SK-N-SH treated with all-trans-retinoic acid at 6 μM for 48 hours (cell line): ENCODE measurements around the gene TRABD2B.

ENCODE experiments used
- ATAC-seq: fragments of 200-7000 bp; cut with Tn5 transposase; 3 replicates; pipeline ENCODE4 v1.9.1; 2020; ENCODE audit warnings: mild to moderate bottlenecking, moderate library complexity
- ARNTL ChIP-seq: fragments of 450-650 bp; formaldehyde crosslinking; IDR thresholded peaks from 2 replicates; pipeline ENCODE4 v1.5.0; 2020; ENCODE audit warnings: low read depth, mild to moderate bottlenecking, moderate library complexity, borderline replicate concordance
- BACH2 ChIP-seq: fragments of 250-450 bp; sonication (Bioruptor Pico); IDR thresholded peaks from 2 replicates; pipeline ENCODE4 v1.9.0; 2021; ENCODE audit warnings: mild to moderate bottlenecking, borderline replicate concordance
- CSDC2 ChIP-seq: fragments of 250-450 bp; sonication (Bioruptor Pico); IDR thresholded peaks from 2 replicates; pipeline ENCODE4 v1.5.0; 2020; ENCODE audit warnings: mild to moderate bottlenecking, moderate library complexity
- ESRRG ChIP-seq: fragments of 250-450 bp; sonication (Bioruptor Pico); IDR thresholded peaks from 2 replicates; pipeline ENCODE4 v1.6.1; 2021; ENCODE audit warnings: mild to moderate bottlenecking
- GLIS3 ChIP-seq: fragments of 250-450 bp; sonication (Bioruptor Pico); IDR thresholded peaks from 2 replicates; pipeline ENCODE4 v1.5.0; 2020; ENCODE audit warnings: mild to moderate bottlenecking, moderate library complexity
- ISL1 ChIP-seq: fragments of 250-450 bp; sonication (Bioruptor Pico); IDR thresholded peaks from 2 replicates; pipeline ENCODE4 v2.1.2; 2022; ENCODE audit warnings: mild to moderate bottlenecking, moderate library complexity
- OSR1 ChIP-seq: fragments of 250-450 bp; sonication (Bioruptor Pico); IDR thresholded peaks from 2 replicates; pipeline ENCODE4 v1.8.0; 2022; ENCODE audit warnings: moderate library complexity, mild to moderate bottlenecking, inconsistent platforms
- PPARA ChIP-seq: fragments of 250-450 bp; sonication (Bioruptor Pico); IDR thresholded peaks from 2 replicates; pipeline ENCODE4 v1.5.0; 2020; ENCODE audit warnings: mild to moderate bottlenecking, borderline replicate concordance
- RARB ChIP-seq: fragments of 250-450 bp; sonication (Bioruptor Pico); IDR thresholded peaks from 2 replicates; pipeline ENCODE4 v1.8.0; 2021; ENCODE audit warnings: mild to moderate bottlenecking, moderate library complexity
- TCF4 ChIP-seq: fragments of 250-450 bp; sonication (Bioruptor Pico); IDR thresholded peaks from 2 replicates; pipeline ENCODE4 v1.8.0; 2021; ENCODE audit warnings: mild to moderate bottlenecking, moderate library complexity, borderline replicate concordance
- TOX ChIP-seq: fragments of 250-450 bp; sonication (Bioruptor Pico); IDR thresholded peaks from 2 replicates; pipeline ENCODE4 v1.8.0; 2021; ENCODE audit warnings: mild to moderate bottlenecking, moderate library complexity, borderline replicate concordance
- ZC3H10 ChIP-seq: fragments of 250-450 bp; sonication (Bioruptor Pico); IDR thresholded peaks from 2 replicates; pipeline ENCODE4 v1.5.1; 2021; ENCODE audit warnings: mild to moderate bottlenecking, moderate library complexity
- ZFP3 ChIP-seq: fragments of 250-450 bp; sonication (Bioruptor Pico); IDR thresholded peaks from 2 replicates; pipeline ENCODE4 v1.5.0; 2020; ENCODE audit warnings: mild to moderate bottlenecking, moderate library complexity
- ZFP30 ChIP-seq: fragments of 450-650 bp; formaldehyde crosslinking; IDR thresholded peaks from 2 replicates; pipeline ENCODE4 v1.5.0; 2022; ENCODE audit warnings: mild to moderate bottlenecking, moderate library complexity
- ZNF565 ChIP-seq: fragments of 450-650 bp; formaldehyde crosslinking; conservative IDR thresholded peaks from 2 replicates; pipeline ENCODE4 v1.5.0; 2020; ENCODE audit warnings: low read depth, mild to moderate bottlenecking, moderate library complexity
- ZNF70 ChIP-seq: fragments of 450-650 bp; formaldehyde crosslinking; IDR thresholded peaks from 2 replicates; pipeline ENCODE4 v1.5.0; 2020; ENCODE audit warnings: mild to moderate bottlenecking, moderate library complexity
- ZNF8 ChIP-seq: fragments of 450-650 bp; formaldehyde crosslinking; IDR thresholded peaks from 2 replicates; pipeline ENCODE4 v1.5.0; 2020; ENCODE audit warnings: mild to moderate bottlenecking, moderate library complexity
- TF ChIP-seq, protein P1 (sequence below): fragments of 250-450 bp; sonication (Bioruptor Pico); IDR thresholded peaks from 2 replicates; pipeline ENCODE4 v1.5.1; 2021; ENCODE audit warnings: mild to moderate bottlenecking, moderate library complexity
- TF ChIP-seq, protein P2 (sequence below): fragments of 250-450 bp; sonication (Bioruptor Pico); IDR thresholded peaks from 2 replicates; pipeline ENCODE4 v1.8.0; 2021; ENCODE audit warnings: low read depth, mild to moderate bottlenecking, moderate library complexity, borderline replicate concordance
- TF ChIP-seq, protein P3 (sequence below): fragments of 250-450 bp; sonication (Bioruptor Pico); IDR thresholded peaks from 2 replicates; pipeline ENCODE4 v1.5.0; 2020; ENCODE audit warnings: mild to moderate bottlenecking, moderate library complexity
- TF ChIP-seq, protein P4 (sequence below): fragments of 250-450 bp; sonication (Bioruptor Pico); IDR thresholded peaks from 2 replicates; pipeline ENCODE4 v1.5.1; 2020; ENCODE audit warnings: low read depth, mild to moderate bottlenecking, moderate library complexity
- TF ChIP-seq, protein P5 (sequence below): fragments of 250-450 bp; sonication (Bioruptor Pico); IDR thresholded peaks from 2 replicates; pipeline ENCODE4 v1.8.0; 2020; ENCODE audit warnings: mild to moderate bottlenecking, moderate library complexity, borderline replicate concordance

TRABD2B gene

DNA sequence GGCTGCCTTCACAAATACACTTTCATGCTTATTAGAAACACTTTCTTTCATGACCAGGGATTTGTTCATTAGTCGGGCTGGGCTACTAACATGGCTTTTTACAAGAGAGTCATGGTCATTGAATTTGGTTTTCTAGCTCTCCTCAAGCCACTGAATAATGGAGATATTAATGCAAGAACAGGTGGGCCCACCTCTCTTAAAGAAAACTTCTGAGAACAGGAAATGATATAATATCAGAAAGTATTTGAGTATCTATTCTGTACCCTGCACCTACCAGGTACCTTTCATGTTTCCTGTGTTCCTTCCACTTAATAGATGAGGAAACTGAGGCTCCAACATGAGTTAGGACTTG lies 90.0 kb downstream of the TRABD2B start (continued):
- TF ChIP-seq ARNTL (CRISPR knock-in tag) (no peak), ZNF8 (CRISPR knock-in tag) (no peak), ZNF565 (CRISPR knock-in tag) (no peak), TOX (CRISPR knock-in tag) (no peak), ESRRG (CRISPR knock-in tag) (no peak), ZNF70 (CRISPR knock-in tag) (no peak), ZC3H10 (no peak), BACH2 (CRISPR knock-in tag) (no peak)
- TF ChIP-seq, protein P1, sequence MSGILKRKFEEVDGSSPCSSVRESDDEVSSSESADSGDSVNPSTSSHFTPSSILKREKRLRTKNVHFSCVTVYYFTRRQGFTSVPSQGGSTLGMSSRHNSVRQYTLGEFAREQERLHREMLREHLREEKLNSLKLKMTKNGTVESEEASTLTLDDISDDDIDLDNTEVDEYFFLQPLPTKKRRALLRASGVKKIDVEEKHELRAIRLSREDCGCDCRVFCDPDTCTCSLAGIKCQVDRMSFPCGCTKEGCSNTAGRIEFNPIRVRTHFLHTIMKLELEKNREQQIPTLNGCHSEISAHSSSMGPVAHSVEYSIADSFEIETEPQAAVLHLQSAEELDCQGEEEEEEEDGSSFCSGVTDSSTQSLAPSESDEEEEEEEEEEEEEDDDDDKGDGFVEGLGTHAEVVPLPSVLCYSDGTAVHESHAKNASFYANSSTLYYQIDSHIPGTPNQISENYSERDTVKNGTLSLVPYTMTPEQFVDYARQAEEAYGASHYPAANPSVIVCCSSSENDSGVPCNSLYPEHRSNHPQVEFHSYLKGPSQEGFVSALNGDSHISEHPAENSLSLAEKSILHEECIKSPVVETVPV (CRISPR knock-in tag): no peak
- TF ChIP-seq, protein P2, sequence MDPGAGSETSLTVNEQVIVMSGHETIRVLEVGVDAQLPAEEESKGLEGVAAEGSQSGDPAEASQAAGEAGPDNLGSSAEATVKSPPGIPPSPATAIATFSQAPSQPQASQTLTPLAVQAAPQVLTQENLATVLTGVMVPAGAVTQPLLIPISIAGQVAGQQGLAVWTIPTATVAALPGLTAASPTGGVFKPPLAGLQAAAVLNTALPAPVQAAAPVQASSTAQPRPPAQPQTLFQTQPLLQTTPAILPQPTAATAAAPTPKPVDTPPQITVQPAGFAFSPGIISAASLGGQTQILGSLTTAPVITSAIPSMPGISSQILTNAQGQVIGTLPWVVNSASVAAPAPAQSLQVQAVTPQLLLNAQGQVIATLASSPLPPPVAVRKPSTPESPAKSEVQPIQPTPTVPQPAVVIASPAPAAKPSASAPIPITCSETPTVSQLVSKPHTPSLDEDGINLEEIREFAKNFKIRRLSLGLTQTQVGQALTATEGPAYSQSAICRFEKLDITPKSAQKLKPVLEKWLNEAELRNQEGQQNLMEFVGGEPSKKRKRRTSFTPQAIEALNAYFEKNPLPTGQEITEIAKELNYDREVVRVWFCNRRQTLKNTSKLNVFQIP (CRISPR knock-in tag): no peak

DNA sequence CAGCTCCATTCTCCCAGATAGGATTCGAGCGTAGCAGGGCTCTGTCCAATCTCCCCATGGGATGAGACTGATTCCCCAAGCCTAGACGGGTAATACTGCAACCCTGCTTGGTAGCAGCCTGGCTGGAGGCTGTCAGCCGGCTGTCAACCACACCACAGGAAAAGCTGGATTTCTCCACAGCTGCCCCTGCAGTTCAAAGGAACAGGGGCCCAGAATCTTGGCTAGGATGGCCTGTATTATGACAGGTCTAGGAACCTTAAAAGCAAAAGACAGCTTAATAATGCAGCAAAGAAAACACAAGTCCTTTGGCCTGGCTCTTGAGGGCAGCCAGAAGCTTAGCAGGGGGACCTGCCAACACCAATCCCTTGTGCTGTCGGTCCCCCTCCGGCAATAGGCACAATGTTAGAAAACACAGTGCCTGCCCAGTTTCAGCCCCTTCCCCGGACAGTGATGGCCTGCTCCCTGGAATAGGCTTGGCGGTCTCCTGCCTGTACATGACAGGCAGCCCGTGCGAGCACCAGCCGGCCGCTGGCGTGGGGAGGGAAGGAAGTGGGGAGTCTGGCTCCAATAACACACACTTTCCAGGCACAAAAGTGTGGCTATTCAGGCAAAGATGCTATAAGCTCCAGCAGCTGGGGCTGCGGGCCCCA lies 90.5 kb downstream of the TRABD2B start:
- TF ChIP-seq ZFP30 (CRISPR knock-in tag) (no peak), ZFP3 (no peak), PPARA (no peak), TCF4 (CRISPR knock-in tag) (no peak), ZNF70 (CRISPR knock-in tag) (no peak), TOX (CRISPR knock-in tag) (no peak), ISL1 (no peak), ZNF8 (CRISPR knock-in tag) (no peak), GLIS3 (no peak), OSR1 (CRISPR knock-in tag) (no peak)
- TF ChIP-seq, protein P3, sequence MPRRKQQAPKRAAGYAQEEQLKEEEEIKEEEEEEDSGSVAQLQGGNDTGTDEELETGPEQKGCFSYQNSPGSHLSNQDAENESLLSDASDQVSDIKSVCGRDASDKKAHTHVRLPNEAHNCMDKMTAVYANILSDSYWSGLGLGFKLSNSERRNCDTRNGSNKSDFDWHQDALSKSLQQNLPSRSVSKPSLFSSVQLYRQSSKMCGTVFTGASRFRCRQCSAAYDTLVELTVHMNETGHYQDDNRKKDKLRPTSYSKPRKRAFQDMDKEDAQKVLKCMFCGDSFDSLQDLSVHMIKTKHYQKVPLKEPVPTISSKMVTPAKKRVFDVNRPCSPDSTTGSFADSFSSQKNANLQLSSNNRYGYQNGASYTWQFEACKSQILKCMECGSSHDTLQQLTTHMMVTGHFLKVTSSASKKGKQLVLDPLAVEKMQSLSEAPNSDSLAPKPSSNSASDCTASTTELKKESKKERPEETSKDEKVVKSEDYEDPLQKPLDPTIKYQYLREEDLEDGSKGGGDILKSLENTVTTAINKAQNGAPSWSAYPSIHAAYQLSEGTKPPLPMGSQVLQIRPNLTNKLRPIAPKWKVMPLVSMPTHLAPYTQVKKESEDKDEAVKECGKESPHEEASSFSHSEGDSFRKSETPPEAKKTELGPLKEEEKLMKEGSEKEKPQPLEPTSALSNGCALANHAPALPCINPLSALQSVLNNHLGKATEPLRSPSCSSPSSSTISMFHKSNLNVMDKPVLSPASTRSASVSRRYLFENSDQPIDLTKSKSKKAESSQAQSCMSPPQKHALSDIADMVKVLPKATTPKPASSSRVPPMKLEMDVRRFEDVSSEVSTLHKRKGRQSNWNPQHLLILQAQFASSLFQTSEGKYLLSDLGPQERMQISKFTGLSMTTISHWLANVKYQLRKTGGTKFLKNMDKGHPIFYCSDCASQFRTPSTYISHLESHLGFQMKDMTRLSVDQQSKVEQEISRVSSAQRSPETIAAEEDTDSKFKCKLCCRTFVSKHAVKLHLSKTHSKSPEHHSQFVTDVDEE (CRISPR knock-in tag): no peak
- TF ChIP-seq, protein P4, sequence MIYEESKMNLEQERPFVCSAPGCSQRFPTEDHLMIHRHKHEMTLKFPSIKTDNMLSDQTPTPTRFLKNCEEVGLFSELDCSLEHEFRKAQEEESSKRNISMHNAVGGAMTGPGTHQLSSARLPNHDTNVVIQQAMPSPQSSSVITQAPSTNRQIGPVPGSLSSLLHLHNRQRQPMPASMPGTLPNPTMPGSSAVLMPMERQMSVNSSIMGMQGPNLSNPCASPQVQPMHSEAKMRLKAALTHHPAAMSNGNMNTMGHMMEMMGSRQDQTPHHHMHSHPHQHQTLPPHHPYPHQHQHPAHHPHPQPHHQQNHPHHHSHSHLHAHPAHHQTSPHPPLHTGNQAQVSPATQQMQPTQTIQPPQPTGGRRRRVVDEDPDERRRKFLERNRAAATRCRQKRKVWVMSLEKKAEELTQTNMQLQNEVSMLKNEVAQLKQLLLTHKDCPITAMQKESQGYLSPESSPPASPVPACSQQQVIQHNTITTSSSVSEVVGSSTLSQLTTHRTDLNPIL: no peak
- no peak for ATAC-seq

DNA sequence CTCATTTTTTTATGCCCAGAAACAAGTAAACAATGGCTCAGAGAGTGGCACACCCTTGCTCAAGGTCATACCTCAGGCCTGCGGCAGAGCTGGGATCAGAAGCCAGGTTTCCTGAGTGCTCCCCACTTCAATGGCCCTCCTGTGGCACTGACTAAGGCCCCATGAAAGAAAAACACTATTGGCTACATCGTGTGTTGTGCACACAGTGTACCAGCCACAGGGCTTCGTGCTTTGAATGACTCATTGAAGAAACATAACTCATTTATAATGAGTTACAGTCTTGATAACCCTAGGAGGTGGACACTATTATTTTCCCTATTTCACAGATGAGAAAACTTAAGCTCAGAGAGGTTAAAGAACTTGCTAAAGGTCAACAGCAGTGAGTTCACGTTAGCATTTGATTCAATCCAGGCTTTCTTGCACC lies 91.2 kb downstream of the TRABD2B start:
- no peak for ATAC-seq
- TF ChIP-seq ZFP3: no peak
- TF ChIP-seq, protein P5, sequence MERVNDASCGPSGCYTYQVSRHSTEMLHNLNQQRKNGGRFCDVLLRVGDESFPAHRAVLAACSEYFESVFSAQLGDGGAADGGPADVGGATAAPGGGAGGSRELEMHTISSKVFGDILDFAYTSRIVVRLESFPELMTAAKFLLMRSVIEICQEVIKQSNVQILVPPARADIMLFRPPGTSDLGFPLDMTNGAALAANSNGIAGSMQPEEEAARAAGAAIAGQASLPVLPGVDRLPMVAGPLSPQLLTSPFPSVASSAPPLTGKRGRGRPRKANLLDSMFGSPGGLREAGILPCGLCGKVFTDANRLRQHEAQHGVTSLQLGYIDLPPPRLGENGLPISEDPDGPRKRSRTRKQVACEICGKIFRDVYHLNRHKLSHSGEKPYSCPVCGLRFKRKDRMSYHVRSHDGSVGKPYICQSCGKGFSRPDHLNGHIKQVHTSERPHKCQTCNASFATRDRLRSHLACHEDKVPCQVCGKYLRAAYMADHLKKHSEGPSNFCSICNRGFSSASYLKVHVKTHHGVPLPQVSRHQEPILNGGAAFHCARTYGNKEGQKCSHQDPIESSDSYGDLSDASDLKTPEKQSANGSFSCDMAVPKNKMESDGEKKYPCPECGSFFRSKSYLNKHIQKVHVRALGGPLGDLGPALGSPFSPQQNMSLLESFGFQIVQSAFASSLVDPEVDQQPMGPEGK (CRISPR knock-in tag): no peak
- TF ChIP-seq RARB (CRISPR knock-in tag): no peak
- TF ChIP-seq ZNF8 (CRISPR knock-in tag): no peak
- TF ChIP-seq CSDC2 (CRISPR knock-in tag): no peak
- TF ChIP-seq ESRRG (CRISPR knock-in tag): no peak
- TF ChIP-seq, protein P2 (CRISPR knock-in tag): no peak
- no peak for TF ChIP-seq GLIS3
- TF ChIP-seq, protein P1 (CRISPR knock-in tag): no peak
- no peak for TF ChIP-seq PPARA
- TF ChIP-seq ZNF70 (CRISPR knock-in tag): no peak
- TF ChIP-seq, protein P3 (CRISPR knock-in tag): no peak
- no peak for TF ChIP-seq ZFP30 (CRISPR knock-in tag)
- no peak for TF ChIP-seq OSR1 (CRISPR knock-in tag)
- no peak for TF ChIP-seq ZC3H10
- TF ChIP-seq, all 23 proteins: peak for 0
